Ecto neural progenitor cell (in vitro differentiated cells): ENCODE results near the gene SAP25.
"Not testable (repeated sequence)": the region's sequence is repeated elsewhere in the genome, so short reads cannot be mapped to it uniquely, and the experiment has no call there.

Experiments used
- DNase-seq: peaks from one replicate; pipeline ENCODE4 v3.0.0-alpha.2; 2018; ENCODE audit warnings: low spot score

Gene SAP25

DNA sequence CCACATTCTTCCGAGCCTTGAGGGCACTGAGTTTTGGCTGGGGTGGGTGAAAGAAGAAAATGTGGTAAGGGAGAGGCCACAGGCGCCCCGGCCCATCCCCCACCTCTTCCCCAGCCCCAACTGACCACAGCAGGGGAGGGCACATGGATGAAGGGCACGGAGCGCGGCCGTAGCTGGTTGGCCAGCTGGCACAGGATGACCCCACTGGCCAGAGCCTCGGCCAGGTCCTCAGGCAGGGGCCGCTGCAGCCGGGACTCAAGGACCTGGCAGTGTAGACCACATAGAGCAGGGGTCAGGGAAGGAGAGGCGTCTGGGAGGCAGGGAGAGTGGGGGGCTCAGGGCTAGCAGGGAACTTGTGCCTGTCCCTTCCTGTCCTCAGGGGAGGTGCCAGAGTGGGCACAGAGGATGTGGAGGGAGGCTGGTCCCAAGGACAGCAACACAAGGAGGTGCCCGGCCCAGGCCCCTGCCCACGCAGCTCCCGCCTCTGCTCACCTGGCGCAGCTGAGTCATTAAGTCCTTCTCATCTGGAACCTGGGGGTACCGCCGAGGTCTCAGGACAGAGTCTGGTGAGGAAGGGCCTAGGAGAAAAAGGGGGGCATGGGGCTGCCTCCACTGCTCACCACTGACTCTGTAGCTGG lies 2.2 kb upstream of the SAP25 start:
- no peak for DNase-seq

DNA sequence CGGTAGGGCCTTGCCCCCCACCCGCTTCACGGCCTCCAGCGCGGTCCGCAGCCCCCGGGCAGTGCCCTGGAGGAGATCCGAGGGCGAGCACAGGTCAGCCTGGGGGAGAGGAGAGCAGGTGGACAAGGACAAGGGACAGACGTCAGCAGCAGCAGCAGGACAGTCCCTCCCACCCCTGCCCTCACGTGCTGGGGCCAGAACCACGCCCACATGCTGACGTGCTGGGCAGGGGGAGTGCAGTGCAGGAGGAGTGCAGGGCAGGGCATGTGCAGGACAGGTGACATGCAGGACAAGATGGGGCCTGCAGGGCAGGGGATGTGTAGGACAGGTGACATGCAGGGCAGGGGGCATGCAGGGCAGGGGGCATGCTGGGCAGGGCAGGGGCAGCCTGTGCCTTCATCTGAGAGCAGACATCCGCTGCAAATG lies 1.5 kb upstream of the SAP25 start:
- DNase-seq = peak; percentile 46

DNA sequence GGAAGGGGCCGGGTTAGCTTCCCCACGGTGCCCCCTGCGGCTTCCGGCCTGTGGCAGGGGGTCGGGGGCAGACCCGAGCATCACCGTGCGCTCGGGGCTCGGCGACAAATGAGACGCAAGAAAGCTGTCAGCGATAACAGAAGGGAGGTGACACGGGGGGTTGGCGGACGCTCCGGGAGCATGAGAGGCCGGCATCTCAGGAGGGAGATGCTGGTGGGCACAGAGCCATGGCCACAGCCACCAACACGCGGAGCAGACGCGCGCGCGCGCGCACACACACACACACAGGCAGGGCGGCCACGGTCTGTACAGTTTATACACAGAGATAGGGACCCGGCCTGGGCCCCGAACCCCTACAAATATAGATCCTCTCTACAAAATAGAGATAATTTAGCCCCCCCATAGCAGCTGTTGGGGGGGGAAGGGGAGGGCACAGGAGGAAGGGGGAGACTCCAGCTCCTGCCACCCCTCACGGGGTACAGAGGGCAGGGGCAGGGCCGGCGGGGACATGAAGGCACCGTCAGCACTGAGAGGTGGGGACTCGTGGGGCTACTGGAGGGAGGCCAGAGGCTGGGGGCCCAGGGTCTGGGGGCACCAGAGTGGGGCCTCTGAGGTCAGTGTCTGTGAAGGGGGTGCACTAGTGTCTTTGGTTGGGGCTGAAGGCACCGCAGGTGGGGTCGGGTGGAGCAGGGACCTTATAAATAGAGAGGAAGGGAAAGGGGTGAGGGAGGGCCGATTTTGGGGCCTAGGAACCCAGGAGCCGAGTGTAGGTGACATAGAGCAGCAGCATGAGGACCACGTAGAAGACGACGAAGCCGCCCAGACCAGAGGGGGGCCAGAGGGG lies 884 bp upstream of the SAP25 start:
- peak; percentile 25 for DNase-seq

DNA sequence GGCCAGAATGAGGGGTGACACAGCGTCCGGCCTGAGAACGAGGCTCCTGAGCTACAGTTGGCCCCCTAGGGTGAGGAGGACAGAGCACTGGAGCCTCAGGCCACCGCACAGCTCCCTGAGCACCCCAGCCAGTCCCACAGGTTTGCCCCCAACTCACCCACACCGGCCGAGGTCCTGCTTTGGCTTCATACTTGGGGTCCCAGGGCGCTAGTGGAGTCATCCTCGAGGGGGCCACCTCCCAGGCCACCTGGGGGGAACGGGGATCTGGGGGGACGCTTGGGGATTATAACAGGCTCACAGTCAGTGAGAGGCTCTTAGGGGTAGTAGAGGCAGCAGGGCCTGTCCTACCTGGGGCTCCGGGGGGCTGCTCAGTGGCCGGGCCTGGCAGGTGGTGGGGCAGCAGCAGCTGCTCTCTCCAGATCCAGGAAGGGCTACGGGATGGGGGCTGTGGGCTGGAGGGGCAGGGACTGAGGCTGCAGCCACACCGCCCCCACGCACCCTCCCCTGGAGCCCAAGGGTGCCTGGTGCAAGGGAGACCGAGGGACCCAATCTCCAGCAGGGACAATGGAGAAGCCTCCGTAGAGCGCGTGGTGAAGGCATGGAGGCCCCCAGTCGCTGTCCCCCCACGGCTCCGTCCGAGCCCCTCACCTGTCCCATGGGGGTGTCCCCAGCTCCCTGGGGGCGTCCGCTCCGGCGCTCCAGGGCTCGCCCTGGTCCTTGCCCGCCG lies 588 bp downstream of the SAP25 start:
- peak; percentile 43 for DNase-seq

DNA sequence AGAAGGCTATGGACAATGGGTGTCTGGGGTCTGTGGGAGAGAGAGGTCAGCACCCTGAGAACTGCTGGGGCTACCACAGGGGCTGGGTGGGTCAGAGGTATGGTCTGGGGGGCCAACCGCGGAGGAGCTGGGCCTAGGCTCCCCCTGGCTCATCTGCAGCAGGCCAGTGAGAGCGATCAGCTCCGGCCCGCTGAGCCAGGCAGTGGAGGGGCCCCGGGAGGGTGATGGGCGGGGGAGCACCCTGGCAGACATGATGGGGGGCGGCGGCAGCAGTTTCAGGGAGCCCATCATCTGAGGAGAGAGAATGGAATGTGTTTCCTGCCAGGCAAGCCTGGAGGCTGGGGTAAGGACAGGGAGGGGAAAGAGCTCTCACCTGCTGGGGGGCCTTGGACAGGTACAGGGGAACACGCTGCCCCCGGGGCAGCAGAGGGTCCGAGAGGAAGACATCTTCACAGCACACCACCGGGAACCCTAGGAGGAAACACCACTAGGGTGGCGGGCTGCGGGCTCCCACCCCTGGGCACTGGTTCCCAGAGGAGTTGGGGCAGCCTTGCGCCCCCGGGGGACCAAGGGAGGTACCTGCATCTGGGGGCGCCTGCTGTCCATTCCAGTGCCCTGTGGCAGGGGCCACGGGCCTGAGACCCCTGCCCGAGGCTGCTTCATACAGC lies 1.3 kb downstream of the SAP25 start:
- DNase-seq = peak; percentile 47

DNA sequence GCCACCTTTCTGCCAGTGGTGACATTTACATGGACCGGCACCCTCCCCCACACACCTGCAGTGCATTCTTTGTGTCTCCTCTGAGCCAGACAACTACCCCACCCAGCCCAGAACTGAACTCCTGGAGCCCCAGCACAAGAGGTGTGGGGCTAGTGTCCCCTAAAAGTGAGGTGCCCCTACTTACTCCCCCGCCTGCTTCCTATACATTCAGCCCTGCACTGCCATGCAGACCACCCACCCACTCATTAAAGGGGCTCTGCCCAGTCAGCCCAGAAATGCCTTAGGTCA lies 1.9 kb downstream of the SAP25 start:
- DNase-seq = peak; percentile 47

DNA sequence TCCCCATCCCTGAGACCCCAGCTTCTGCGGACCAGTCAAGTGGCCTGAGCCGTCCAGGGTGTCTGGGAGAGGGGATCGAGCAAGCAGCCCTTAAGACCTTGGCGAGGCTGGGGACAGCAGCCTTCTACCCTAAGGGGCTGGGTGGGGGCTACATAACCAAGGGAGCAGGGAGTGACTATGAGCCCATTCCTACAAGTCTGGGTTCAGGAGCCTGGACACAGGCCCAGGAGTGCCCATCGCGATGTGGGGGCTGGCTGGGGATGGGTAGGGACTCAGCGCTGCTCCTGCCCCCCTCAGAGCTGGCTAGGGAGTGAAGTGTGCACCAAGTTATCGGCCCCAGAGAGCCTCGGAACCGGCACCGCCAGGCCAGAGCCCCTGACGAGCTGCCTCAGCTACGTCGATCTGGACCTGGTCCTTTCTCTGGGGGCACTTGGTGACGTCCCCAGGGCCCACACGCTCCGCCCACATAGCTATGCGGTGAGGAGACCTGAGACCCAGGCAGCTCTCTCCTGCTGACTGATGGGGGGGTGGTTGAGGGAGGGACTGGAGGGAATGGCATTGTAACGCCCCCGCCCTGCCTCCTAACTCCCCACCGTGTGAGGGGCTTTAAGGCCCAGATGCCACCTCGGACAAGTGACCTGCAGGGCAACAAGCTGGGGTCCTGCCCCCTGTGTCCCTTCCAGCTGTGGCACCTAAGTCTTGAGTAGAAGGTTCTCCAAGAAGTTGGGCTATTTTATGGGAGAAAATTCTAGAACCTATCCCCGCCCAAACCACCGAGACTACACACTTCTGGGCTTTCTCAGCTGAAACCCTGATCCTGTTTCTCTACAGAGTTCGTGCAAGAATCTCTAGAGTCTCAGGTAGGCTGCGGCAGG lies 2.5 kb downstream of the SAP25 start:
- DNase-seq = peak; percentile 54

DNA sequence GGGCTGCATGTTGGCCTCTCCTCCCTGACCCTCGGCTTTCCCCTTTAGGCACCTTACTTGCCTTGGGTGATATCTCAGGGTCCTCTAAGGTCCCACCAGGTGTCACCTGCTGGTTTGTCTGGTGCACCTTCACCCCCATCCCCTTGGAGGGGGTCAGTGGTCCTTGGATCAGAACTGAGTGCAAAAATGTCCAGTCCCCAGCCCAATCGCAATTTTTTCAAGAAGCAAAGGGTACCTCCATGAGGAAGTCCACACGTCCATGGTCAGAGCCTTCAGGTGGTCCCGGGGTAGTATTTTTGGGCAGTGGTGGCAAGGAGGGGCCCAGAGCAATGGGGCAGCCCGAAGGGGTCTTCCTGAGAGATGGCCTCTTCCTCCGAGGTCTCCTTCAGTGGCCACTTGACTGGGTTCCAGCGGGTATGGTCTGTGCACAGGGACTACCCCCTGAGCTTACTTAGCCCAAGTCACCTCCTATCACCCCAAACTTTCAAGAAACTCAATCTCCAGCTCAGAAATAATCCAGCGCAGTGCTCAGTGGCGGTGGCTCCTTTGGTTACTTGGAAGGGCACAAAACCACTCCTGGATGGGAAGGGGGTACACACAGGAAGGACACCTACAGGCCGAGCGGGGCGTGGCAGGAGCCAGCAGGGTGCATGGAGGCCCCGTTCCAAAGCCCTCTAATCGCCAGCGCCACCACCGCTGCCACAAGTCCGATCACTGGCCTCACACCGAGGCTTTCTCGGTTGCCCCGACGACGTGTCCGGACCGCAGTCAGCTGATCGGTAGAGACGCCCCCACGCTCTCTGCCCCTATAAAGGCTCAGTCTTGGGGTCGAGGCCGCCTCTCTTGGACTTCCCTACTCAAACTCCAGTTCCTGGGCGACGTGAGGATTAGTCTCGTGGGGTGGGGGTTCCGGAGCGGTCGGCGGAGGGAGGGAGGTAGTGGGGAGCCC lies 4.5 kb downstream of the SAP25 start:
- peak; percentile 91 for DNase-seq

DNA sequence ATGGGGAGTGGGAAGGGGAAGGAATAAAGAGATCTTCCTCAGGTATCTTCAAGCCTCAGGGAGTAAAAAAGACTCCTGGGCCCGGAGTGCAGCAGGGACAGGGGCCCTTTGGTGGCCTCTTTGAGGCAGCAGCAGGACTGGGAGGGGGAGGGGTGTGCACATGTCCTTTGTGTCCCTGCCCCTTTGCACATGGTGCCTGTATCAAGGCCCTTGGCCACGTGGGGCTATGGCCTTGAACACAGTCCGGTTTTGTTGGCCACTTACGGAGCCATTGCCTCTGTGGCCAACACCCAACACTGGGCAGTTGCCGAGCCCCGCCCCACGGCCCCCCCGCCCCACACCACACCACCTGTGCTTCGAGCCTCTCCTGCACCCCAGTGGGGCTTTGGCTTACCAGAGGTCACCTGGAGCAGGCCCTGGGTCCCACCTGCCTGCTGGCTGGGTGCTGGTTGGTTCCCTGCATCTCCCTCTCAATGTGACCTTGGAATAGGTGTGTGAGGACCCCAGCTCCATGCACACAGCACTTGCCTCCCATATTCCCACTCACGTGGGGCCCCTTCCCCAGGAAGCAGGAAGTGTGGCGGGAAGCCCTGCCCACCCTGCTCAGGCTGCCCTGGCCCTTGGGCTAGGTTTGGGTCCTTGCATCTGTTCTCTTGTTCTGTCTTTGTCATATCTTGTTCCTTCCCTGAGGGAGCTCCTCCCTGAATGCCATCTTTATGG lies 5.4 kb downstream of the SAP25 start:
- peak; percentile 48 for DNase-seq

DNA sequence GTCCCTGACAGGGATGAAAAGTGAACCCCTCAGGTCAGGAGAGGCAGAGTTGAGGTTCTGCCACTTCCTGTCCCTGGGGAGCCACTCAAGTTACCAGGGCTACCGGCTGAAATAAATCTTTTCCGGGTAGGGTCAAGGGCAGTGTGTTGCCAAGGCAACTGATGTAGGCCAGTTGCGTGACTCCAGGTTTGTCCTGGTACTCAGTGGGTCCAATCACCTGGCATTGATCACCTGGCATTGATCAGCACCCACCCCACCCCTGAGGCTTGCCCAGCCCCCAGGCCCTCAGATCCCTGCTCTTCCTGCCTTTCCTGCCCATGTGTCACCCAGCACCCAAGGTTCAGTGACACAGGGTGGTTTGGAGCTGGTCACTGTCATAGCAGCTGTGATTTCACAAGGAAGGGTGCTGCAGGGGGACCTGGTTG lies 5.9 kb downstream of the SAP25 start:
- peak; percentile 45 for DNase-seq

DNA sequence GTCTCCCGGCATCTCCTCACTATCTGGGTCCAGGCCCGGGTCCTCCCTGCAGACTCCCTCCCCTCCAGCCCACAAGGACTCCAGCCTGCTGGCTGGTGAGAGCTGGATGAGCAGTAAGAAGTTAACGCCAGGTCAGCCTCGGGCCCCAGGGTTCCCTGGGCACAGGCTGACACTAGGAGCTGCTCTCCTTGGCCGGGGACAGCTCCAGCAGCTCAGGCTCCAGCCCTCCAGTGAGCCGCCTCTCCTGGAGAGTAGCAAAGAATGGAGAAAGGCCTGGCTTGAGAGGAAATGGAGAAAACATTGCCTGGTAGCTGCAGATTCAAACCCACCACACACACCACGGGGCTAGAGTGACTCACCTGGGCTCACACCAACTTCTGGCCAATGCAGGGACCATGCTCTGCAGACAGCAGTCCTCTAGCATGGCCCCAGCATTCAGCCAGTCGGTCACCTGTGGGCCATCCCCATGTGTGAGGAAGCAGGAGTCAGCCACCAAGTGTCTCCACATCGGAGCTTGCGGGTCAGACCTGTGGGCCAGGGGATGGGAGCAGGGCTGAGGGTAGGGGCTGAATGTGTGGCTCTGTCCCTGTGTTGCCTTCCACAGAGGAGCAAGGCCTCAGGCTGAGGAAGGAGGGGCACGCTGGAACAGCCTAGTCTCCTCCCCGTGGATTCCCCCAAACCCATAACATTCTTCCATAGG lies 6.5 kb downstream of the SAP25 start:
- DNase-seq = no peak

DNA sequence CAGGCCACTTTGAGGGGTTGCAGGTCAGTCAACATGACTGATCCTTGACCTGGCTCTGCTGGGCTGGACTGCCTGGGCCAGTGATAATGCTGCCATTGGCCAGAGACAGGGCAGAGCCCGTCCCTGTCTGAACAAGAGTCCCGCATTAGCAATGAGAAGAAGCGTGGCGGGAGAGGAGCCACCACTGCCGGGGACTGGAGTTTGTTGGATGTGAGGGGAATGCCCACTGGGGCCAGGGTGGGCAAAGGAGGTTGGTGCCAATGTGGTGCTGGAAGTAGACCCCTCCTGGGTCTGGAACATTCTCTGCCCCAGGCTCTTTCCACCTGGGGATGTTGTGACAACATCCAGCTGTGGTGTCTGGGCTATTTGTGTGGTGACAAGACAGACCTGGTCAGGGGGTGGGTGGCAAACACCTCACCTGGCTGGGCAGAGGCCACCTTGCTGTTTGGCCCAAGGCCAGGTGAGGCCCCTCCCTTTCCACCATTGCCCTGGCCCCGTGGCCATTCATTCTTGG lies 7.6 kb downstream of the SAP25 start:
- DNase-seq = no peak

DNA sequence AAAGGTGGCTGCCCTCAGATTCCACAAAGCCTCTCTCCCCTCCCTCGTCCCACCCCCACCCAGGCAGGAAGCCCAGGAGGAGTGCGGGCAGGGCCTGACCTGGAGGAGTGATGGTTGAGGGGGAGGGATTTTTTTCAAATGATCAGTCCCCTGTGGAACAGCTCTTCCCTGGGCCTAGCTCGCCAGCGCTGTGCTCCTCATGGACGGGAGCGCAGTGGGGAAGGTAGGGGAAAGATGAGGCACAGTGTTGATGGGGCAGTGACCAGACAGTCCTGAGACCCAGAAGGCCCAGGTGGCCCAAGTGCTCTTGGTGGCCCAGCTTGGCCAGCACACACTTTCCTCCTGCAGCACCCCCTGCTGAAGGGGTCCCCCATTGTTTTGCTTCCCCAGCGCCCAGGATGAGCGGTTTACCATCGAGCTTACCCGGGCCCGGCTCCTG lies 8.5 kb downstream of the SAP25 start:
- DNase-seq = no peak

DNA sequence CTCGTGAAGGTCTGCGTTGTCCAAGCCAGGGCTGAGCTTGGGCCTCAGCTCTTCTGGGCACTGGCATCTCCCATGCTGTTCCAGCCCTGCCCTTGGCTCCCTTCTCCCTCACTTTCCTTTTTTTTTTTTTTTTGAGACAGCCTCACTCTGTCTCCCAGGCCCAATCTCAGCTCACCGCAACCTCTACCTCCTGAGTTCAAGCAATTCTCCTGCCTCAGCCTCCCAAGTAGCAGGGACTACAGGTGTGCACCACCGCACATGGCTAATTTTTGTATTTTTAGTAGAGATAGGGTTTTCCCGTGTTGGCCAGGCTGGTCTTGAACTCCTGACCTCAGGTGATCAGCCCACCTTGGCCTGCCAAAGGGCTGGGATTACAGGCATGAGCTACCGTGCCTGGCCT lies 9.3 kb downstream of the SAP25 start:
- not testable (repeated sequence) for DNase-seq

DNA sequence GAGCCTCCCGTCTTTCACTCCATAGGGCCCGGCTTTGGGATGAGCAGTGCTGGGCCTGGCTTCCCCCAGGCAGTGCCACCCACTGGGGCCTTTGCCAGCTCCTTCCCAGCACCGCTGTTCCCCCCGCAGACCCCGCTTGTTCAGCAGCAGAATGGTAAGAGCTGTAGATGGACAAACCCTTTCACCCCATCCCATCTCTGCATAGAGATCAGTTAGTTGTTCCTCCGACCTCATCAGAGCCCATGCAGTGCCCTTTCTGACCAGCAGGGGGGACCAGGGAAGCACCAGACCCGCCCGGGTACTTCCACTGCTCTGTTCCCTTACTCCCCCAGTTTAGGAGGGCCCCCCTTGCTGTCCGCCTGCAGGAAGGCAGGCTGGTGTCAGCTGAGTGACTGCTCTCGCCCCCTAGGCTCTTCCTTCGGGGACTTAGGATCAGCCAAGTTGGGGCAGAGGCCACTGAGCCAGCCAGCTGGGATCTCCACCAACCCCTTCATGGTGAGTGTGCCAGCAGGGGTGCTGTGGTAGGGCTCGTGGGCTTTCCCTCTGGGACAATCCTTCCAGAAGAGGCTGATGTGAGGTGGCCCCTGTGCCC lies 9.8 kb downstream of the SAP25 start:
- peak; percentile 85 for DNase-seq

DNA sequence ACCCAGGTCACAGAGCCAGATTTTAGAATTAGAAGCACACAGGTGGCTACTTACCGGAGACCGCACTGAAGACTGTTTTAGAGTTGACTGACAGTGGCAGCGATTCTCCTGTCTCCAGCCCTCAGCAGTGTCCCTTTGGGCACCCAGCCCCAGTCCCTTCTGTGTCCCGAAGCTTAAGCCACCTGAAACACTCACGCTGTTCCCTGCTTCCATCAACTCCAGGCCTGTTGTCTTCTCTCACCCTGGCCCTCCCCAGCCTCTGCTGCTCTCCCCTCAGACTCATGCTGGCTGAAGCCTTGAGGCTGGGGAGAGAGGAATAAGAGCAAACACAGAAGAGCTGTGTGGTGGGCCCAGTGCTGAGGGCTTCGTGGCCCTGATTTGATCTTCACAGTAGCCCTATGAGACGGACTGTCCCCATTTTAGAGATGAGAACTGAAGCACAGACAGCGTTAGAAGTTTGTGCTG lies 10.6 kb downstream of the SAP25 start:
- DNase-seq = no peak

DNA sequence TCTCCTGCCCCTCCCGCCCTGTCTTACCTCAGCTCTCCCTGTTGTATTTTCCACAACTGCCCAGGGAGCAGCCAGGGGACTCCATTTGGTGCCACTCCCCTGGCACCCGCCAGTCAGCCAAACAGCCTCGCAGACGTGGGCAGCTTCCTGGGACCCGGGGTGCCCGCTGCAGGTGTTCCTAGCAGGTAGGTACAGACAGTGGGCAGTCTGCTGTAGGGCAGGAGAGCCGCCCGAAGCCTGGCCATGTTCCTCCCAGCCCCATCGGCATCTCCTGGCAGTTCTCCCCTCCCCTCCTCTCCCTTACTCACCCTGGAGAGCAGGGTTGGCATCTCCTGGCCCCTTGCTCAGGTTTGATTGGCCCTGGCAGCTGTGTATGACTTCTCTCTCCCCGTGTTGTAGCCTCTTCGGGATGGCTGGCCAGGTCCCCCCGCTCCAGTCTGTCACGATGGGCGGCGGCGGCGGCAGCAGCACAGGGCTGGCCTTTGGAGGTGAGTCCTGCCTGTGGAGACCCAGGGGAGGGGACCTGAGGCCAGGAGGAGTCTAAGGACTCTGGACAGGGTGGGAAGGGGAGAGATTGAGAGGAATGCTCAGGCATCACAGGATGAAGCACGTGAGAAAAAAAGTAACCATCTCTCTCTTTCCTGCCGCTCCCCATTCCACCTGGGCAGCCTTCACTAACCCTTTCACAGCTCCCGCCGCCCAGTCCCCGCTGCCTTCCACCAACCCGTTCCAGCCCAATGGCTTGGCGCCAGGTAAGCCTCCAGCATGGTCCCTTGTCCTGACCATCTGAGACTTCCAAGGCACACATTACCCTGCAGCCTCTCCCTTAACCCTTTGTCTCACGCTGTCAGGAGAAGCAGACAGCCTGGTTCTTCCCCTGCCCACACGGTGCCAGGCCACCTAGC lies 11.3 kb downstream of the SAP25 start:
- no peak for DNase-seq
